ENCODE data around the gene GEMIN7. TPM values are rescaled to one million over a fixed set of nuclear protein-coding genes. Genes with fewer than 3 reads are reported as not detected.

Gene GEMIN7
- total and polyA plus RNA-seq, 2 of the 13 experiments (the other 11 are each of a cell fraction or from before 2014, with no cell fraction given): 24.1 to 30.6 TPM

DNA sequence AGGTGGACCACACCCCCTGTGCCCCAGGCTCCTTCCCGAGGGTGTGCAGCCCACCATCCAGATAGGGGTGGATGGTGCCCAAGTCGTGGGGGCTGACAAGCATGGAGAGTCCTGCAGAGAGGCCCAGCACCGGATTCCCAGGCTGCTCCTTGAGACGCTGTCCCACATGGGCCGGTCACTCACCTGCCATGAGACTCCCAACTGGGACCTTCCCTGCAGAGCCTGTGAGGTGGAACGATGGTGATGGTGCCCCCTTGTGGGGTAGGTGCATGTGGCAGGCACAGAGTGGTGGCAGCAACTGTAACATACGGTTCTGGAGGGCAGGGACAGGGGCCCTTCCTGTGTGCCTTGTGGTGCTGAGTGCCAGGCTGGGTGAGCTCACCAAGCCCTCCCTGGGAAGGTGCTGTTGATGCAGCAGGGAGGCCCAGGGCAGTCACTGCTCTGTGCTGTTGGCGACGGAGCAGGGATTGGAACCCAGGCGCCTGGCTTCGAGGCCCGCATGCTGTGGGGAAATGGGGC, 47.0 kb downstream of the GEMIN7 start (continued):
- TF ChIP-seq ZNF550 (CRISPR knock-in tag; IDR thresholded peaks at IDR 0.05; ENCODE audit: borderline replicate concordance) (no peak; the same call in 1 of the 2 replicates), HNRNPLL (IDR thresholded peaks at IDR 0.05; ENCODE audit: low read depth, low read length, poor library complexity, severe bottlenecking) (no peak), NONO (IDR thresholded peaks at IDR 0.05) (no peak), NONO (CRISPR knock-in tag; conservative IDR thresholded peaks at IDR 0.05) (0 out of 2 replicates have a peak, but pooled peaks have one; percentile 45), RBAK (CRISPR knock-in tag; IDR thresholded peaks at IDR 0.05) (no peak), ZNF672 (CRISPR knock-in tag; IDR thresholded peaks at IDR 0.05) (peak; percentile 31; the same call in 1 of the 2 replicates), SNRNP70 (IDR thresholded peaks at IDR 0.05; ENCODE audit: low read depth, low read length) (no peak), ZBTB7B (CRISPR knock-in tag; IDR thresholded peaks at IDR 0.05) (no peak), ZSCAN21 (CRISPR knock-in tag; IDR thresholded peaks at IDR 0.05; ENCODE audit: borderline replicate concordance) (peak; percentile 52; the same call in 1 of the 2 replicates), GTF3A (CRISPR knock-in tag; conservative IDR thresholded peaks at IDR 0.05) (no peak), ZFP36L2 (CRISPR knock-in tag; IDR thresholded peaks at IDR 0.05) (no peak), NFYC (CRISPR knock-in tag; IDR thresholded peaks at IDR 0.05) (no peak), ZNF7 (CRISPR knock-in tag; IDR thresholded peaks at IDR 0.05) (no peak), ZNF556 (CRISPR knock-in tag; IDR thresholded peaks at IDR 0.05; ENCODE audit: borderline replicate concordance) (0 out of 2 replicates have a peak, but pooled peaks have one; percentile 48), POLR2AphosphoS2 (IDR thresholded peaks at IDR 0.05; ENCODE audit: low read depth, low read length) (no peak), ZNF282 (IDR thresholded peaks at IDR 0.05; ENCODE audit: partially characterized antibody) (no peak), AKAP8 (CRISPR knock-in tag; IDR thresholded peaks at IDR 0.05) (0 out of 2 replicates have a peak, but pooled peaks have one; percentile 42), NAIF1 (CRISPR knock-in tag; IDR thresholded peaks at IDR 0.05; ENCODE audit: borderline replicate concordance) (no peak), SP5 (CRISPR knock-in tag; IDR thresholded peaks at IDR 0.05; ENCODE audit: borderline replicate concordance, low read depth) (no peak), ZNF83 (CRISPR knock-in tag; IDR thresholded peaks at IDR 0.05; ENCODE audit: borderline replicate concordance) (no peak), ZNF281 (CRISPR knock-in tag; IDR thresholded peaks at IDR 0.05; ENCODE audit: borderline replicate concordance) (no peak), ZNF816 (CRISPR knock-in tag; IDR thresholded peaks at IDR 0.05; ENCODE audit: borderline replicate concordance) (no peak), ZNF773 (CRISPR knock-in tag; IDR thresholded peaks at IDR 0.05; ENCODE audit: borderline replicate concordance) (no peak), HMG20A (CRISPR knock-in tag; IDR thresholded peaks at IDR 0.05; ENCODE audit: borderline replicate concordance) (no peak), NCOR1 (IDR thresholded peaks at IDR 0.05; ENCODE audit: borderline replicate concordance, low read length) (no peak), ZNF746 (CRISPR knock-in tag; IDR thresholded peaks at IDR 0.05) (no peak), ZNF510 (CRISPR knock-in tag; IDR thresholded peaks at IDR 0.05; ENCODE audit: low read depth) (no peak)
- TF ChIP-seq, protein P1, sequence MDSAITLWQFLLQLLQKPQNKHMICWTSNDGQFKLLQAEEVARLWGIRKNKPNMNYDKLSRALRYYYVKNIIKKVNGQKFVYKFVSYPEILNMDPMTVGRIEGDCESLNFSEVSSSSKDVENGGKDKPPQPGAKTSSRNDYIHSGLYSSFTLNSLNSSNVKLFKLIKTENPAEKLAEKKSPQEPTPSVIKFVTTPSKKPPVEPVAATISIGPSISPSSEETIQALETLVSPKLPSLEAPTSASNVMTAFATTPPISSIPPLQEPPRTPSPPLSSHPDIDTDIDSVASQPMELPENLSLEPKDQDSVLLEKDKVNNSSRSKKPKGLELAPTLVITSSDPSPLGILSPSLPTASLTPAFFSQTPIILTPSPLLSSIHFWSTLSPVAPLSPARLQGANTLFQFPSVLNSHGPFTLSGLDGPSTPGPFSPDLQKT (CRISPR knock-in tag; IDR thresholded peaks at IDR 0.05; ENCODE audit: borderline replicate concordance): no peak
- TF ChIP-seq, protein P2, sequence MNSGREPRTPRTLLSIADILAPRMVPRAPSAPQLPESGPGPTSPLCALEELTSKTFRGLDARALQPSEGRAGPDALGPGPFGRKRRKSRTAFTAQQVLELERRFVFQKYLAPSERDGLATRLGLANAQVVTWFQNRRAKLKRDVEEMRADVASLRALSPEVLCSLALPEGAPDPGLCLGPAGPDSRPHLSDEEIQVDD (CRISPR knock-in tag; IDR thresholded peaks at IDR 0.05; ENCODE audit: borderline replicate concordance): 0 out of 2 replicates have a peak, but pooled peaks have one; percentile 48
